K562 (cell line): ENCODE measurements around the gene LAMTOR4.

Experiments used
- EZH2 ChIP-seq: IDR thresholded peaks from 2 replicates; pipeline ENCODE4 v1.6.1; 2012; ENCODE audit warnings: low read depth, mild to moderate bottlenecking, inconsistent platforms, low read length, borderline replicate concordance
- GTF2A2 ChIP-seq: IDR thresholded peaks from 2 replicates; pipeline ENCODE4 v1.6.1; 2016; ENCODE audit warnings: mild to moderate bottlenecking, missing genetic modification characterization, missing compliant biosample characterization
- HDAC2 ChIP-seq: fragments of 450-650 bp; IDR thresholded peaks from 2 replicates; pipeline ENCODE4 v1.6.1; 2016; ENCODE audit warnings: mild to moderate bottlenecking
- NFIC ChIP-seq: fragments of 450-650 bp; IDR thresholded peaks from 2 replicates; pipeline ENCODE4 v1.6.1; 2017; ENCODE audit warnings: mild to moderate bottlenecking, inconsistent platforms
- SMARCB1 ChIP-seq: IDR thresholded peaks from 2 replicates; pipeline ENCODE4 v1.6.1; 2011; ENCODE audit warnings: improper control_type of control experiment, low read depth; ENCODE audit not compliant: insufficient read length
- YBX1 ChIP-seq: fragments of 450-650 bp; IDR thresholded peaks from 2 replicates; pipeline ENCODE4 v1.7.1; 2016; ENCODE audit warnings: mild to moderate bottlenecking
- ZBED1 ChIP-seq: IDR thresholded peaks from 2 replicates; pipeline ENCODE4 v1.6.1; 2014
- ZNF274 ChIP-seq: IDR thresholded peaks from 2 replicates; pipeline ENCODE4 v1.6.1; 2011; ENCODE audit warnings: low read depth, mild to moderate bottlenecking, low read length, moderate library complexity, borderline replicate concordance
- ZNF311 ChIP-seq: fragments of 250-450 bp; sonication (Bioruptor Pico); IDR thresholded peaks from 2 replicates; pipeline ENCODE4 v1.4.0; 2020; ENCODE audit warnings: mild to moderate bottlenecking, moderate library complexity
- TF ChIP-seq, protein P1 (sequence below), 3 experiments: IDR thresholded peaks in 2 of 3; conservative IDR thresholded peaks in 1 of 3; 2 replicates each; pipeline ENCODE4 v1.5.1; 2011 to 2012; ENCODE audit warnings: low read length in 3 of 3, mild to moderate bottlenecking in 3 of 3, control low read depth in 2 of 3, improper control_type of control experiment in 1 of 3, inconsistent platforms in 1 of 3, low read depth in 1 of 3, mixed read lengths in 1 of 3, moderate library complexity in 1 of 3; ENCODE audit not compliant: insufficient read depth in 2 of 3
- TF ChIP-seq, protein P2 (sequence below): sonication (generic); formaldehyde crosslinking; IDR thresholded peaks from 2 replicates; pipeline ENCODE4 v1.8.0; 2022; ENCODE audit warnings: mild to moderate bottlenecking, missing genetic modification reagents
- TF ChIP-seq, protein P3 (sequence below): fragments of 450-650 bp; formaldehyde crosslinking; IDR thresholded peaks from 2 replicates; pipeline ENCODE4 v1.4.0; 2022; ENCODE audit warnings: missing genetic modification characterization

GRCh38 chr7:100163871-100164270 lies 15.2 kb downstream of the LAMTOR4 start:
- TF ChIP-seq NFIC (no peak), EZH2 (no peak), ZBED1 (no peak), ZNF274 (no peak), SMARCB1 (no peak), YBX1 (no peak), HDAC2 (no peak), GTF2A2 (no peak), ZNF311 (CRISPR knock-in tag) (no peak)
- TF ChIP-seq, protein P1, sequence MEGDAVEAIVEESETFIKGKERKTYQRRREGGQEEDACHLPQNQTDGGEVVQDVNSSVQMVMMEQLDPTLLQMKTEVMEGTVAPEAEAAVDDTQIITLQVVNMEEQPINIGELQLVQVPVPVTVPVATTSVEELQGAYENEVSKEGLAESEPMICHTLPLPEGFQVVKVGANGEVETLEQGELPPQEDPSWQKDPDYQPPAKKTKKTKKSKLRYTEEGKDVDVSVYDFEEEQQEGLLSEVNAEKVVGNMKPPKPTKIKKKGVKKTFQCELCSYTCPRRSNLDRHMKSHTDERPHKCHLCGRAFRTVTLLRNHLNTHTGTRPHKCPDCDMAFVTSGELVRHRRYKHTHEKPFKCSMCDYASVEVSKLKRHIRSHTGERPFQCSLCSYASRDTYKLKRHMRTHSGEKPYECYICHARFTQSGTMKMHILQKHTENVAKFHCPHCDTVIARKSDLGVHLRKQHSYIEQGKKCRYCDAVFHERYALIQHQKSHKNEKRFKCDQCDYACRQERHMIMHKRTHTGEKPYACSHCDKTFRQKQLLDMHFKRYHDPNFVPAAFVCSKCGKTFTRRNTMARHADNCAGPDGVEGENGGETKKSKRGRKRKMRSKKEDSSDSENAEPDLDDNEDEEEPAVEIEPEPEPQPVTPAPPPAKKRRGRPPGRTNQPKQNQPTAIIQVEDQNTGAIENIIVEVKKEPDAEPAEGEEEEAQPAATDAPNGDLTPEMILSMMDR (IDR thresholded peaks at IDR 0.05 in 2 of 3, conservative IDR thresholded peaks at IDR 0.05 in 1 of 3; ENCODE audit: insufficient read depth in 2 of 3, low read depth in 1 of 3, low read length in 3 of 3), result no peak
- TF ChIP-seq, protein P2, sequence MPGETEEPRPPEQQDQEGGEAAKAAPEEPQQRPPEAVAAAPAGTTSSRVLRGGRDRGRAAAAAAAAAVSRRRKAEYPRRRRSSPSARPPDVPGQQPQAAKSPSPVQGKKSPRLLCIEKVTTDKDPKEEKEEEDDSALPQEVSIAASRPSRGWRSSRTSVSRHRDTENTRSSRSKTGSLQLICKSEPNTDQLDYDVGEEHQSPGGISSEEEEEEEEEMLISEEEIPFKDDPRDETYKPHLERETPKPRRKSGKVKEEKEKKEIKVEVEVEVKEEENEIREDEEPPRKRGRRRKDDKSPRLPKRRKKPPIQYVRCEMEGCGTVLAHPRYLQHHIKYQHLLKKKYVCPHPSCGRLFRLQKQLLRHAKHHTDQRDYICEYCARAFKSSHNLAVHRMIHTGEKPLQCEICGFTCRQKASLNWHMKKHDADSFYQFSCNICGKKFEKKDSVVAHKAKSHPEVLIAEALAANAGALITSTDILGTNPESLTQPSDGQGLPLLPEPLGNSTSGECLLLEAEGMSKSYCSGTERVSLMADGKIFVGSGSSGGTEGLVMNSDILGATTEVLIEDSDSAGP (CRISPR knock-in tag), result no peak
- TF ChIP-seq, protein P3, sequence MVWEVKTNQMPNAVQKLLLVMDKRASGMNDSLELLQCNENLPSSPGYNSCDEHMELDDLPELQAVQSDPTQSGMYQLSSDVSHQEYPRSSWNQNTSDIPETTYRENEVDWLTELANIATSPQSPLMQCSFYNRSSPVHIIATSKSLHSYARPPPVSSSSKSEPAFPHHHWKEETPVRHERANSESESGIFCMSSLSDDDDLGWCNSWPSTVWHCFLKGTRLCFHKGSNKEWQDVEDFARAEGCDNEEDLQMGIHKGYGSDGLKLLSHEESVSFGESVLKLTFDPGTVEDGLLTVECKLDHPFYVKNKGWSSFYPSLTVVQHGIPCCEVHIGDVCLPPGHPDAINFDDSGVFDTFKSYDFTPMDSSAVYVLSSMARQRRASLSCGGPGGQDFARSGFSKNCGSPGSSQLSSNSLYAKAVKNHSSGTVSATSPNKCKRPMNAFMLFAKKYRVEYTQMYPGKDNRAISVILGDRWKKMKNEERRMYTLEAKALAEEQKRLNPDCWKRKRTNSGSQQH (CRISPR knock-in tag), result no peak
